DOHH2 (cell line): ENCODE data around the gene ENTPD1.
"Not testable (repeated sequence)": the region's sequence is repeated elsewhere in the genome, so short reads cannot be mapped to it uniquely, and the experiment has no call there.

Source experiments
- EZH2phosphoT487 ChIP-seq: fragments of 200-600 bp; sonication (generic); IDR thresholded peaks from 2 replicates; pipeline ENCODE4 v1.6.1; 2017; ENCODE audit warnings: borderline replicate concordance, mild to moderate bottlenecking, antibody characterized with exemption, low read length, moderate library complexity, mixed read lengths
- TF ChIP-seq, protein P1 (sequence below): fragments of 200-600 bp; sonication (generic); IDR thresholded peaks from one replicate; pipeline ENCODE4 v1.5.1; 2014; ENCODE audit warnings: antibody characterized with exemption, mild to moderate bottlenecking, low read depth, low read length; ENCODE audit not compliant: poor library complexity, severe bottlenecking

DNA sequence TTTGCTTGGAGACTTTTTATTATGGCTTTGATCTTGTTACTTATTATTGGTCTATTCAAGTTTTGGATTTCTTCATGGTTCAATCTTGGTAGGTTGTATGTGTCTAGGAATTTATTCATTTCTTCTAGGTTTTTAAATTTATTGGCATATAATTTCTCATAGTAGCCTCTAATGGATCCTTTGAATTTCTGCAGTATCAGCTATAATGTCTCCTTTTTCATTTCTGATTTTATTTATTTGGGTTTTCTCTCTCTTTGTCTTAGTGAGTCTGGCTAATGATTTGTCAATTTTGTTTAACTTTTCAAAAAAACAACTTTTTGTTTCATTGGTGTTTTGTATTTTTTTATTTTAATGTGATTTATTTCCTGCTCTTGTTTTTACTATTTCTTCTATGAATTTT is 160.1 kb downstream of the ENTPD1 start:
- TF ChIP-seq, protein P1, sequence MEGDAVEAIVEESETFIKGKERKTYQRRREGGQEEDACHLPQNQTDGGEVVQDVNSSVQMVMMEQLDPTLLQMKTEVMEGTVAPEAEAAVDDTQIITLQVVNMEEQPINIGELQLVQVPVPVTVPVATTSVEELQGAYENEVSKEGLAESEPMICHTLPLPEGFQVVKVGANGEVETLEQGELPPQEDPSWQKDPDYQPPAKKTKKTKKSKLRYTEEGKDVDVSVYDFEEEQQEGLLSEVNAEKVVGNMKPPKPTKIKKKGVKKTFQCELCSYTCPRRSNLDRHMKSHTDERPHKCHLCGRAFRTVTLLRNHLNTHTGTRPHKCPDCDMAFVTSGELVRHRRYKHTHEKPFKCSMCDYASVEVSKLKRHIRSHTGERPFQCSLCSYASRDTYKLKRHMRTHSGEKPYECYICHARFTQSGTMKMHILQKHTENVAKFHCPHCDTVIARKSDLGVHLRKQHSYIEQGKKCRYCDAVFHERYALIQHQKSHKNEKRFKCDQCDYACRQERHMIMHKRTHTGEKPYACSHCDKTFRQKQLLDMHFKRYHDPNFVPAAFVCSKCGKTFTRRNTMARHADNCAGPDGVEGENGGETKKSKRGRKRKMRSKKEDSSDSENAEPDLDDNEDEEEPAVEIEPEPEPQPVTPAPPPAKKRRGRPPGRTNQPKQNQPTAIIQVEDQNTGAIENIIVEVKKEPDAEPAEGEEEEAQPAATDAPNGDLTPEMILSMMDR, result not testable (repeated sequence)
- TF ChIP-seq EZH2phosphoT487, result not testable (repeated sequence)
